HCT116 (cell line): Measurements from ENCODE around the gene PAQR8. TPM values are rescaled to one million over a fixed set of nuclear protein-coding genes. Genes with fewer than 3 reads are reported as not detected.

ENCODE experiments used
- ATAC-seq: fragments of 200-7000 bp; cut with Tn5 transposase; 2 replicates; pipeline ENCODE4 v1.9.1; 2020; ENCODE audit warnings: mild to moderate bottlenecking, moderate library complexity
- BruUV-seq: library from RNA; stranded (reverse); fragments of 400-500 nt; replicated peaks from 2 replicates; lab custom pipeline; 2021; lab: Mats Ljungman, UMichigan
- CTCF ChIA-PET: fragments of 300-600 bp; sonication (Branson Sonifier 250); formaldehyde crosslinking; loops from one replicate; lab custom pipeline; 2021; ENCODE audit warnings: antibody characterized with exemption; lab: Charles Lee
- POLR2A ChIA-PET: fragments of 300-600, 350-600 bp; sonication (Branson Sonifier 250); formaldehyde crosslinking; loops from one replicate; lab custom pipeline; 2021; ENCODE audit warnings: antibody characterized with exemption; lab: Charles Lee
- RAD21 ChIA-PET, 2 experiments: fragments of 300-600 bp; sonication (Branson Sonifier 250); formaldehyde crosslinking; loops; one replicate each; lab custom pipeline; 2023; ENCODE audit warnings: low total read pairs in 2 of 2; ENCODE audit not compliant: uncharacterized antibody in 2 of 2, unreplicated experiment in 2 of 2, low non-redundant PET in 1 of 2; lab: Charles Lee
- DNase-seq: peaks from one replicate; pipeline ENCODE4 v3.0.0-alpha.2; 2010; ENCODE audit warnings: low read depth, low spot score
- H2AFZ ChIP-seq: fragments of 200-600 bp; shearing (Covaris generic), sonication (generic); 2 replicates; pipeline ENCODE4 v1.6.1; 2017; ENCODE audit warnings: low read depth, mixed run types, mixed read lengths, antibody characterized with exemption, low read length; ENCODE audit not compliant: poor library complexity, severe bottlenecking
- H3K27ac ChIP-seq: 2 replicates; pipeline ENCODE4 v1.5.1; 2012; ENCODE audit warnings: low read depth, low read length
- H3K27me3 ChIP-seq: fragments of 200-600 bp; sonication (generic); 2 replicates; pipeline ENCODE4 v1.6.1; 2016; ENCODE audit warnings: mixed run types, low read length, mixed read lengths; ENCODE audit not compliant: insufficient read depth
- H3K36me3 ChIP-seq, 2 experiments: fragments of 200-500 bp in 1 of 2; fragments of 200-600 bp in 1 of 2; sonication (Bioruptor generic) in 1 of 2; sonication (generic) in 1 of 2; 2 replicates each; pipeline versions ENCODE4 v1.5.1 to v1.6.1; 2014 to 2016; ENCODE audit warnings: low read length in 2 of 2, inconsistent platforms in 1 of 2, mixed read lengths in 1 of 2, mixed run types in 1 of 2; ENCODE audit not compliant: insufficient read depth in 2 of 2, control insufficient read depth in 1 of 2
- H3K4me1 ChIP-seq, 2 experiments: fragments of 200-600 bp in 1 of 2; sonication (generic) in 1 of 2; 2 replicates each; pipeline versions ENCODE4 v1.5.1 to v1.6.1; 2012 to 2017; ENCODE audit warnings: low read length in 2 of 2, inconsistent platforms in 1 of 2, mild to moderate bottlenecking in 1 of 2, mixed read lengths in 1 of 2, mixed run types in 1 of 2, moderate library complexity in 1 of 2; ENCODE audit not compliant: insufficient read depth in 2 of 2, control insufficient read depth in 1 of 2
- H3K4me2 ChIP-seq: fragments of 200-600 bp; sonication (generic); 2 replicates; pipeline ENCODE4 v1.6.1; 2017; ENCODE audit warnings: mixed run types, low read length, mixed read lengths
- H3K4me3 ChIP-seq, 2 experiments: fragments of 200-600 bp in 1 of 2; sonication (generic) in 1 of 2; replicated peaks in 1 of 2; 2 replicates each; pipeline ENCODE4 v1.5.1; 2011 to 2016; ENCODE audit warnings: low read length in 2 of 2, control low read depth in 1 of 2, low read depth in 1 of 2, mild to moderate bottlenecking in 1 of 2, mixed read lengths in 1 of 2, mixed run types in 1 of 2
- H3K79me2 ChIP-seq: fragments of 200-600 bp; sonication (generic); 2 replicates; pipeline ENCODE4 v1.6.1; 2017; ENCODE audit warnings: mild to moderate bottlenecking, mixed run types, low read length, moderate library complexity, mixed read lengths; ENCODE audit not compliant: insufficient read depth
- H3K9ac ChIP-seq: fragments of 200-600 bp; sonication (generic); 2 replicates; pipeline ENCODE4 v1.6.1; 2016; ENCODE audit warnings: low read length, mixed read lengths
- H3K9me2 ChIP-seq: fragments of 200-600 bp; sonication (generic), shearing (Covaris generic); 2 replicates; pipeline ENCODE4 v1.6.1; 2017; ENCODE audit warnings: mixed run types, mild to moderate bottlenecking, moderate library complexity; ENCODE audit not compliant: insufficient read depth
- H3K9me3 ChIP-seq, 2 experiments: fragments of 200-500 bp in 1 of 2; fragments of 200-600 bp in 1 of 2; sonication (Bioruptor generic) in 1 of 2; sonication (generic) in 1 of 2; 2 replicates each; pipeline ENCODE4 v1.6.1; 2014 to 2017; ENCODE audit warnings: low read length in 2 of 2, mixed read lengths in 2 of 2, inconsistent platforms in 1 of 2, low read depth in 1 of 2, mild to moderate bottlenecking in 1 of 2, mixed run types in 1 of 2, moderate library complexity in 1 of 2; ENCODE audit not compliant: control insufficient read depth in 1 of 2, insufficient read depth in 1 of 2
- H4K20me1 ChIP-seq: fragments of 200-600 bp; sonication (generic), shearing (Covaris generic); 2 replicates; pipeline ENCODE4 v1.6.1; 2017; ENCODE audit warnings: mixed run types, mild to moderate bottlenecking, moderate library complexity; ENCODE audit not compliant: insufficient read depth
- ATF3 ChIP-seq: IDR thresholded peaks from 2 replicates; pipeline ENCODE4 v1.6.1; 2012
- CEBPB ChIP-seq: IDR thresholded peaks from 2 replicates; pipeline ENCODE4 v1.6.1; 2012; ENCODE audit warnings: low read depth
- EGR1 ChIP-seq: IDR thresholded peaks from 2 replicates; pipeline ENCODE4 v1.6.1; 2012; ENCODE audit warnings: low read depth
- EZH2phosphoT487 ChIP-seq: fragments of 200-600 bp; IDR thresholded peaks from 2 replicates; pipeline ENCODE4 v1.6.1; 2018; ENCODE audit warnings: antibody characterized with exemption, borderline replicate concordance
- FOSL1 ChIP-seq: IDR thresholded peaks from 2 replicates; pipeline ENCODE4 v1.6.1; 2012; ENCODE audit warnings: low read depth
- JUND ChIP-seq: IDR thresholded peaks from 2 replicates; pipeline ENCODE4 v1.6.1; 2012
- MAX ChIP-seq: IDR thresholded peaks from 2 replicates; pipeline ENCODE4 v1.6.1; 2012
- RAD21 ChIP-seq: IDR thresholded peaks from 2 replicates; pipeline ENCODE4 v1.6.1; 2012; ENCODE audit warnings: low read depth, mild to moderate bottlenecking
- REST ChIP-seq: IDR thresholded peaks from 2 replicates; pipeline ENCODE4 v1.6.1; 2012; ENCODE audit warnings: low read depth
- SP1 ChIP-seq: IDR thresholded peaks from 2 replicates; pipeline ENCODE4 v1.6.1; 2012; ENCODE audit warnings: low read depth
- SRF ChIP-seq: IDR thresholded peaks from 2 replicates; pipeline ENCODE4 v1.6.1; 2012; ENCODE audit warnings: low read depth
- TCF7L2 ChIP-seq: IDR thresholded peaks from 2 replicates; pipeline ENCODE4 v1.7.0; 2011; ENCODE audit warnings: borderline replicate concordance, inconsistent platforms; ENCODE audit not compliant: insufficient read depth, insufficient read length; ENCODE audit errors: extremely low read depth
- YY1 ChIP-seq: IDR thresholded peaks from 2 replicates; pipeline ENCODE4 v1.6.1; 2011; ENCODE audit warnings: low read length, low read depth, moderate library complexity, mild to moderate bottlenecking; ENCODE audit not compliant: insufficient replicate concordance; ENCODE audit errors: extremely low read depth
- ZBTB33 ChIP-seq: IDR thresholded peaks from 2 replicates; pipeline ENCODE4 v1.6.1; 2011; ENCODE audit warnings: mild to moderate bottlenecking, low read length, moderate library complexity; ENCODE audit not compliant: insufficient replicate concordance; ENCODE audit errors: extremely low read depth
- intact Hi-C: fragments of 100-400 bp; cut with micrococcal nuclease; formaldehyde crosslinking; loops from 2 replicates; pipeline ENCODE4 v1.10.0; 2022
- total RNA-seq: library from RNA; stranded (reverse); gene quantifications from one replicate; pipeline ENCODE4 v1.2.1, GENCODE V29; 2021; ENCODE audit not compliant: unreplicated experiment

Gene PAQR8
- total RNA-seq, 1 experiment from 2014 or later, result 5.9 TPM

- no peaks in the 10 kb centered on the region for H3K79me2 ChIP-seq
- ChIA-PET POLR2A (no interaction called here), RAD21 (no interaction called here), CTCF (no interaction called here)
- H3K4me2 ChIP-seq, result no peak overlapping the region
- H3K9me2 ChIP-seq, result no peaks in the 10 kb centered on the region
- H3K36me3 ChIP-seq, result no peaks in the 10 kb centered on the region
- no peaks in the 10 kb centered on the region for H4K20me1 ChIP-seq
- peaks cover 0 to 14% of the 10 kb centered on the region in 2 experiments; a peak in 2 of 4 replicates for H3K4me1 ChIP-seq
- H3K27ac ChIP-seq, result no peak overlapping the region
- ATAC-seq, result no peak
- BruUV-seq, result no TSS peak
- no peak overlapping the region for H3K9ac ChIP-seq
- no peaks in the 10 kb centered on the region for H3K27me3 ChIP-seq
- intact Hi-C loops, result no loop called here
- no peak overlapping the region for H3K4me3 ChIP-seq
- DNase-seq, result no peak
- no peaks in the 10 kb centered on the region for H3K9me3 ChIP-seq
- H2AFZ ChIP-seq, result no peak overlapping the region
- TF ChIP-seq CEBPB (no peak), SP1 (no peak), ZBTB33 (no peak), REST (no peak), JUND (no peak), MAX (no peak), ATF3 (no peak), TCF7L2 (no peak), EGR1 (no peak), FOSL1 (no peak), YY1 (no peak), EZH2phosphoT487 (no peak), RAD21 (no peak), SRF (no peak)
Measured at GRCh38 chr6:52403627-52404026, 41.7 kb downstream of the PAQR8 start.
